ENCODE results near the gene GPR162. TPM values are rescaled to one million over a fixed set of nuclear protein-coding genes. Genes with fewer than 3 reads are reported as not detected.
A peak's percentile ranks its signal among the peaks of the same experiment; 100 is the strongest.

GPR162 gene
- polyA plus RNA-seq, 2 of the 4 experiments (the other 2 are of a cell fraction) = 1.7 to 1.8 TPM

GRCh38 chr12:6851921-6852650, 30.5 kb downstream of the GPR162 start, which contains the start of gene USP5 (continued):
- no peak for TF ChIP-seq CTCF (IDR thresholded peaks at IDR 0.05)
- no peak for TF ChIP-seq FOSB (CRISPR knock-in tag; IDR thresholded peaks at IDR 0.05)
- no peak for TF ChIP-seq EHMT2 (IDR thresholded peaks at IDR 0.05; ENCODE audit: low read depth)
- TF ChIP-seq ZC3H11A (IDR thresholded peaks at IDR 0.05) = no peak
- no peak for TF ChIP-seq HDAC2 (IDR thresholded peaks at IDR 0.05)
- peak; percentile 80 for TF ChIP-seq POLR2A (IDR thresholded peaks at IDR 0.05; ENCODE audit: low read length)
- TF ChIP-seq ZSCAN20 (CRISPR knock-in tag; IDR thresholded peaks at IDR 0.05) = no peak
- peak; percentile 64 for TF ChIP-seq MAX (IDR thresholded peaks at IDR 0.05)
- TF ChIP-seq BCL3 (IDR thresholded peaks at IDR 0.05) = 0 out of 3 replicates have a peak, but pooled peaks have one; percentile 37
- TF ChIP-seq MAZ (IDR thresholded peaks at IDR 0.05; ENCODE audit: borderline replicate concordance, low read depth, low read length) = no peak
- TF ChIP-seq CBX8 (IDR thresholded peaks at IDR 0.05) = no peak
- TF ChIP-seq RFX5 (IDR thresholded peaks at IDR 0.05) = 0 out of 2 replicates have a peak, but pooled peaks have one; percentile 50
- TF ChIP-seq CEBPB (IDR thresholded peaks at IDR 0.05) = no peak
- TF ChIP-seq PBX3 (IDR thresholded peaks at IDR 0.05) = peak; percentile 90
- no peak for TF ChIP-seq HES2 (IDR thresholded peaks at IDR 0.05)
- no peak for TF ChIP-seq TP53 (CRISPR knock-in tag; IDR thresholded peaks at IDR 0.05)
- no peak for TF ChIP-seq ELK1 (IDR thresholded peaks at IDR 0.05; ENCODE audit: low read depth, low read length)
- TF ChIP-seq BHLHE40 (IDR thresholded peaks at IDR 0.05; ENCODE audit: low read depth, low read length) = no peak
- no peak for TF ChIP-seq NR3C1 (IDR thresholded peaks at IDR 0.05)
- TF ChIP-seq ESRRA (IDR thresholded peaks at IDR 0.05; ENCODE audit: borderline replicate concordance, low read length) = no peak
- no peak for TF ChIP-seq REST (IDR thresholded peaks at IDR 0.05)
- TF ChIP-seq HEYL (CRISPR knock-in tag; IDR thresholded peaks at IDR 0.05) = no peak
- TF ChIP-seq GATA3 (IDR thresholded peaks at IDR 0.05; ENCODE audit: borderline replicate concordance) = no peak
- 0 out of 2 replicates have a peak, but pooled peaks have one; percentile 62 for TF ChIP-seq HOXB13 (CRISPR knock-in tag; IDR thresholded peaks at IDR 0.05; ENCODE audit: low read depth)
- no peak for TF ChIP-seq FOSL2 (IDR thresholded peaks at IDR 0.05)
- peak; percentile 41 for TF ChIP-seq FOSL2 (CRISPR knock-in tag; IDR thresholded peaks at IDR 0.05)
- TF ChIP-seq TFCP2L1 (CRISPR knock-in tag; IDR thresholded peaks at IDR 0.05) = no peak
- TF ChIP-seq RCOR1 (IDR thresholded peaks at IDR 0.05; ENCODE audit: low read depth, low read length) = no peak
- no peak for TF ChIP-seq CHD2 (IDR thresholded peaks at IDR 0.05; ENCODE audit: low read length, partially characterized antibody)
- no peak for TF ChIP-seq SMC3 (IDR thresholded peaks at IDR 0.05)
- TF ChIP-seq FOXS1 (CRISPR knock-in tag; IDR thresholded peaks at IDR 0.05) = peak; percentile 89
- TF ChIP-seq KDM1A (IDR thresholded peaks at IDR 0.05; ENCODE audit: low read depth) = no peak
- 0 out of 2 replicates have a peak, but pooled peaks have one; percentile 24 for TF ChIP-seq MYC (IDR thresholded peaks at IDR 0.05; ENCODE audit: borderline replicate concordance, low read length)
